Effector CD8-positive, alpha-beta T cell (primary cell): ENCODE measurements around the gene GATA6.

ENCODE experiments used
- DNase-seq: peaks from one replicate; lab custom pipeline; 2025; lab: John Stamatoyannopoulos, UW

Gene GATA6

GRCh38 chr18:22166069-22166950 is 3.1 kb upstream of the GATA6 start:
- DNase-seq, result no peak

GRCh38 chr18:22167091-22167470 is 2.3 kb upstream of the GATA6 start:
- DNase-seq, result no peak

GRCh38 chr18:22167471-22168241 is 1.7 kb upstream of the GATA6 start:
- no peak for DNase-seq

GRCh38 chr18:22168360-22168921 is 948 bp upstream of the GATA6 start:
- DNase-seq, result no peak

GRCh38 chr18:22169889-22170420 is 566 bp downstream of the GATA6 start:
- DNase-seq, result no peak

- no peak for DNase-seq
Observed at GRCh38 chr18:22170421-22171257, 1.2 kb downstream of the GATA6 start.

GRCh38 chr18:22171258-22172119 is 2.1 kb downstream of the GATA6 start:
- DNase-seq, result no peak

- DNase-seq, result no peak
Observed at GRCh38 chr18:22172120-22172582, 2.8 kb downstream of the GATA6 start.

- DNase-seq, result no peak
Observed at GRCh38 chr18:22172594-22173049, 3.2 kb downstream of the GATA6 start.

GRCh38 chr18:22173221-22173927 is 4.0 kb downstream of the GATA6 start:
- no peak for DNase-seq

GRCh38 chr18:22173928-22174301 is 4.5 kb downstream of the GATA6 start:
- no peak for DNase-seq

- DNase-seq, result no peak
Observed at GRCh38 chr18:22174341-22175145, 5.2 kb downstream of the GATA6 start.

- no peak for DNase-seq
Observed at GRCh38 chr18:22175346-22175745, 6.0 kb downstream of the GATA6 start.

- no peak for DNase-seq
Observed at GRCh38 chr18:22176420-22177326, 7.3 kb downstream of the GATA6 start.

- no peak for DNase-seq
Observed at GRCh38 chr18:22177327-22177871, 8.0 kb downstream of the GATA6 start.

- DNase-seq, result no peak
Observed at GRCh38 chr18:22179174-22179573, 9.8 kb downstream of the GATA6 start.

GRCh38 chr18:22179631-22180030 is 10.2 kb downstream of the GATA6 start:
- no peak for DNase-seq

GRCh38 chr18:22180722-22181121 is 11.3 kb downstream of the GATA6 start:
- DNase-seq, result no peak
